Tibial nerve (tissue), 4 donors: Measurements from ENCODE around the gene WTAP. TPM values are rescaled to one million over a fixed set of nuclear protein-coding genes. Genes with fewer than 3 reads are reported as not detected.
"Not testable (repeated sequence)": the region's sequence is repeated elsewhere in the genome, so short reads cannot be mapped to it uniquely, and the experiment has no call there.

Experiments used
- DNase-seq, 2 donors: peaks; one replicate each; pipeline ENCODE4 v3.0.0-alpha.2; 2019; ENCODE audit warnings: low spot score in 2 of 2
- H3K27ac ChIP-seq, 4 donors: fragments of 200-600 bp; sonication (generic) in 3 of 4; one replicate each; pipeline ENCODE4 v1.5.1; 2017 to 2019; ENCODE audit warnings: mild to moderate bottlenecking in 1 of 4
- H3K27me3 ChIP-seq, 2 donors: fragments of 200-600 bp; sonication (generic) in 1 of 2; one replicate each; pipeline versions ENCODE4 v1.5.1 to v1.6.0; 2017 to 2019
- H3K36me3 ChIP-seq, 3 donors: fragments of 200-600 bp; sonication (generic); one replicate each; pipeline ENCODE4 v1.5.1; 2018 to 2019
- H3K4me1 ChIP-seq, 4 donors: fragments of 200-600 bp; sonication (generic) in 3 of 4; one replicate each; pipeline ENCODE4 v1.5.1; 2017 to 2019
- H3K4me3 ChIP-seq, 4 donors: fragments of 200-600 bp; sonication (generic) in 3 of 4; one replicate each; pipeline ENCODE4 v1.5.1; 2017 to 2019; ENCODE audit warnings: mild to moderate bottlenecking in 1 of 4, moderate library complexity in 1 of 4
- H3K9me3 ChIP-seq, 4 donors: fragments of 200-600 bp; sonication (generic) in 3 of 4; one replicate each; pipeline ENCODE4 v1.5.1; 2017 to 2019
- CTCF ChIP-seq, 5 experiments: fragments of 200-600 bp in 3 of 5; fragments of 450-650 bp in 2 of 5; sonication (generic) in 3 of 5; IDR thresholded peaks; one replicate each; pipeline ENCODE4 v1.5.1; 2016 to 2019; ENCODE audit warnings: antibody characterized with exemption in 5 of 5, mild to moderate bottlenecking in 3 of 5, moderate library complexity in 2 of 5
- EP300 ChIP-seq, 2 donors: sonication (generic); formaldehyde crosslinking; IDR thresholded peaks; one replicate each; pipeline ENCODE4 v1.6.1; 2017; ENCODE audit warnings: antibody characterized with exemption in 2 of 2, mild to moderate bottlenecking in 1 of 2
- POLR2A ChIP-seq, 2 donors: fragments of 450-650 bp; IDR thresholded peaks; one replicate each; pipeline ENCODE4 v1.6.1; 2017; ENCODE audit warnings: antibody characterized with exemption in 2 of 2, mild to moderate bottlenecking in 2 of 2, moderate library complexity in 2 of 2
- WGBS, 2 donors: methylation state at CpG; one replicate each; pipeline ENCODE4 v1.1.5; 2018; 5-methylcytosine and 5-hydroxymethylcytosine counted together
- total RNA-seq, 4 donors: library from RNA; depleted of rRNA; stranded (reverse); fragments of >200 nt; gene quantifications; one replicate each; pipeline ENCODE4 v1.1.0, GENCODE V29; 2016

The WTAP gene
- total RNA-seq, 4 donors from 2014 or later, result 69.3 to 81.4 (median 78.0) TPM

- H3K9me3 ChIP-seq, result no peaks in the 10 kb centered on the region
- no peak for DNase-seq
- no peak overlapping the region for H3K4me3 ChIP-seq
- H3K27me3 ChIP-seq, result no peaks in the 10 kb centered on the region
- no peak overlapping the region for H3K27ac ChIP-seq
- TF ChIP-seq POLR2A (IDR thresholded peaks at IDR 0.05) (no peak), CTCF (IDR thresholded peaks at IDR 0.05) (no peak), EP300 (IDR thresholded peaks at IDR 0.05) (no peak)
- peaks cover 0 to 22% (median 9%) of the 10 kb centered on the region in 4 donors for H3K4me1 ChIP-seq
- no peaks in the 10 kb centered on the region for H3K36me3 ChIP-seq
These were observed 4.7 kb upstream of the WTAP start for GRCh38 chr6:159722655-159723054.

- 96% methylated on average over 2 of the region's 2 CpGs for WGBS, 2 donors
- Histone ChIP-seq H3K4me1 (peaks cover 0 to 17% (median 9%) of the 10 kb centered on the region in 4 donors), H3K27me3 (no peaks in the 10 kb centered on the region), H3K4me3 (no peak overlapping the region), H3K27ac (no peak overlapping the region), H3K36me3 (no peaks in the 10 kb centered on the region), H3K9me3 (no peaks in the 10 kb centered on the region)
- DNase-seq, result no peak
- TF ChIP-seq EP300 (IDR thresholded peaks at IDR 0.05), result no peak
- TF ChIP-seq POLR2A (IDR thresholded peaks at IDR 0.05), result no peak
- TF ChIP-seq CTCF (IDR thresholded peaks at IDR 0.05), result no peak
These were observed 4.0 kb upstream of the WTAP start for GRCh38 chr6:159723259-159723658.

GRCh38 chr6:159724778-159725177 is 2.5 kb upstream of the WTAP start:
- H3K27ac ChIP-seq, result no peak overlapping the region
- H3K36me3 ChIP-seq, result no peaks in the 10 kb centered on the region
- TF ChIP-seq CTCF (IDR thresholded peaks at IDR 0.05), result no peak
- TF ChIP-seq POLR2A (IDR thresholded peaks at IDR 0.05), result no peak
- H3K4me1 ChIP-seq, result peaks cover 0 to 30% (median 20%) of the 10 kb centered on the region in 4 donors
- 81 to 93% methylated on average over 4 of the region's 4 CpGs for WGBS, 2 donors
- no peaks in the 10 kb centered on the region for H3K9me3 ChIP-seq
- no peak for DNase-seq
- no peaks in the 10 kb centered on the region for H3K27me3 ChIP-seq
- no peak overlapping the region for H3K4me3 ChIP-seq

GRCh38 chr6:159725208-159725607 is 2.1 kb upstream of the WTAP start:
- not testable (repeated sequence) for H3K36me3 ChIP-seq, H3K4me3 ChIP-seq, DNase-seq, H3K9me3 ChIP-seq, H3K27me3 ChIP-seq
- peak overlapping the region in 1 of 4 donors; percentile 98 for H3K27ac ChIP-seq
- WGBS, 2 donors, result 95 to 97% methylated on average over 3 of the region's 3 CpGs
- H3K4me1 ChIP-seq, result peaks cover 0 to 34% (median 24%) of the 10 kb centered on the region in 4 donors

- 1 to 2% methylated on average over 25 of the region's 30 CpGs for WGBS, 2 donors
- H3K9me3 ChIP-seq, result no peaks in the 10 kb centered on the region
- peak overlapping the region; percentile 98 to 100 (median 99) for H3K27ac ChIP-seq
- H3K36me3 ChIP-seq, result no peaks in the 10 kb centered on the region
- no peaks in the 10 kb centered on the region for H3K27me3 ChIP-seq
- H3K4me3 ChIP-seq, result peak overlapping the region; percentile 75 to 96 (median 84)
- no peak for TF ChIP-seq CTCF (IDR thresholded peaks at IDR 0.05)
- TF ChIP-seq POLR2A (IDR thresholded peaks at IDR 0.05), result no peak
- no peak for TF ChIP-seq EP300 (IDR thresholded peaks at IDR 0.05)
- peaks cover 0 to 44% (median 31%) of the 10 kb centered on the region in 4 donors for H3K4me1 ChIP-seq
- no peak for DNase-seq
These were observed 920 bp upstream of the WTAP start for GRCh38 chr6:159726255-159726917.
